Breast epithelium (tissue), 4 donors: ENCODE measurements around the gene SLC17A4. TPM values are rescaled to one million over a fixed set of nuclear protein-coding genes. Genes with fewer than 3 reads are reported as not detected.

ENCODE experiments used
- DNase-seq, 2 donors: peaks; one replicate each; pipeline ENCODE4 v3.0.0-alpha.2; 2019; ENCODE audit warnings: low spot score in 2 of 2
- H3K27ac ChIP-seq, 2 donors: fragments of 200-600 bp; sonication (generic) in 1 of 2; one replicate each; pipeline ENCODE4 v1.5.1; 2016 to 2019; ENCODE audit warnings: mild to moderate bottlenecking in 1 of 2
- H3K27me3 ChIP-seq, 2 donors: fragments of 200-600 bp; sonication (generic) in 1 of 2; one replicate each; pipeline versions ENCODE4 v1.5.1 to v1.6.0; 2017 to 2019; ENCODE audit warnings: control low read depth in 1 of 2, mild to moderate bottlenecking in 1 of 2
- H3K36me3 ChIP-seq: fragments of 200-600 bp; one replicate; pipeline ENCODE4 v1.5.1; 2019
- H3K4me1 ChIP-seq, 2 donors: fragments of 200-600 bp; sonication (generic); one replicate each; pipeline ENCODE4 v1.5.1; 2016 to 2019; ENCODE audit warnings: control low read depth in 1 of 2
- H3K4me3 ChIP-seq, 3 donors: fragments of 200-600 bp; sonication (generic); 1 replicate in 2 of 3; 2 replicates in 1 of 3; pipeline ENCODE4 v1.5.1; 2016 to 2019; ENCODE audit warnings: mild to moderate bottlenecking in 3 of 3, moderate library complexity in 2 of 3
- H3K9me3 ChIP-seq, 2 donors: fragments of 200-600 bp; sonication (generic) in 1 of 2; one replicate each; pipeline ENCODE4 v1.5.1; 2016 to 2019; ENCODE audit warnings: control low read depth in 1 of 2
- POLR2A ChIP-seq: fragments of 450-650 bp; IDR thresholded peaks from one replicate; pipeline ENCODE4 v1.6.1; 2016; ENCODE audit warnings: antibody characterized with exemption, mild to moderate bottlenecking, moderate library complexity
- POLR2AphosphoS5 ChIP-seq, 3 donors: sonication (generic); formaldehyde crosslinking; IDR thresholded peaks; one replicate each; pipeline ENCODE4 v1.6.1; 2017; ENCODE audit warnings: antibody characterized with exemption in 3 of 3
- intact Hi-C: fragments of 100-400 bp; cut with DNase I; formaldehyde crosslinking; loops from one replicate; pipeline ENCODE4 v1.15.1; 2023; ENCODE audit warnings: low total_unique reads
- total RNA-seq, 3 donors: library from RNA; depleted of rRNA; stranded (reverse); fragments of >200 nt; gene quantifications; one replicate each; pipeline ENCODE4 v1.1.0, GENCODE V29; 2016
- TF ChIP-seq, protein P1 (sequence below), 3 donors: fragments of 450-650 bp; IDR thresholded peaks; one replicate each; pipeline ENCODE4 v1.5.1; 2016 to 2017; ENCODE audit warnings: antibody characterized with exemption in 3 of 3, mild to moderate bottlenecking in 3 of 3, moderate library complexity in 3 of 3

Gene SLC17A4
- total RNA-seq, 3 donors from 2014 or later: 0.98 TPM; not detected in 2

DNA sequence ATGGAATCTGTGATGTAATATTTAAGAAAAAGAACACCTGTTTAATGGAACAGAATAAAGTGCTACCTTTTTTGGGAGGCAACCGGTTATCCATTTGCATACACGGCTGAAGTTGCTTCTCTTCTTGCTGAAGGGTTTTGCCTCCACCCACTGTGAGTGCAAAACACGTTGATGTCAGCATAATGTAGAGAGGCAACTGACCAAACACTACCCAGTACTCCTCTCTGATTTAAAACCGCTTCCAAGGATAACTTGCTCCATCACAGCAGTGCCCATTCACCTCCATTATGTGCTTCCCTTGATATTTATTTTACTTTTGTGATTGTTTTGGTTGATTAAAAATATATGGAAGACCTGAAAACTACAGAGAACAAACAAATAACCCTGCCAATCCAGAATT lies 75.9 kb downstream of the SLC17A4 start:
- Histone ChIP-seq H3K4me1 (no peaks in the 10 kb centered on the region), H3K4me3 (no peak overlapping the region), H3K27ac (no peak overlapping the region), H3K36me3 (no peaks in the 10 kb centered on the region), H3K27me3 (no peaks in the 10 kb centered on the region), H3K9me3 (no peaks in the 10 kb centered on the region)
- no peak for DNase-seq
- intact Hi-C loops: no loop called here
- no peak for TF ChIP-seq POLR2AphosphoS5 (IDR thresholded peaks at IDR 0.05)
- TF ChIP-seq, protein P1, sequence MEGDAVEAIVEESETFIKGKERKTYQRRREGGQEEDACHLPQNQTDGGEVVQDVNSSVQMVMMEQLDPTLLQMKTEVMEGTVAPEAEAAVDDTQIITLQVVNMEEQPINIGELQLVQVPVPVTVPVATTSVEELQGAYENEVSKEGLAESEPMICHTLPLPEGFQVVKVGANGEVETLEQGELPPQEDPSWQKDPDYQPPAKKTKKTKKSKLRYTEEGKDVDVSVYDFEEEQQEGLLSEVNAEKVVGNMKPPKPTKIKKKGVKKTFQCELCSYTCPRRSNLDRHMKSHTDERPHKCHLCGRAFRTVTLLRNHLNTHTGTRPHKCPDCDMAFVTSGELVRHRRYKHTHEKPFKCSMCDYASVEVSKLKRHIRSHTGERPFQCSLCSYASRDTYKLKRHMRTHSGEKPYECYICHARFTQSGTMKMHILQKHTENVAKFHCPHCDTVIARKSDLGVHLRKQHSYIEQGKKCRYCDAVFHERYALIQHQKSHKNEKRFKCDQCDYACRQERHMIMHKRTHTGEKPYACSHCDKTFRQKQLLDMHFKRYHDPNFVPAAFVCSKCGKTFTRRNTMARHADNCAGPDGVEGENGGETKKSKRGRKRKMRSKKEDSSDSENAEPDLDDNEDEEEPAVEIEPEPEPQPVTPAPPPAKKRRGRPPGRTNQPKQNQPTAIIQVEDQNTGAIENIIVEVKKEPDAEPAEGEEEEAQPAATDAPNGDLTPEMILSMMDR (IDR thresholded peaks at IDR 0.05): no peak
- TF ChIP-seq POLR2A: no peak

Other genes with a start within 250 kb of the SLC17A4 start
- gene SCGN, start 102.5 kb upstream of the SLC17A4 start, total RNA-seq: under 1 TPM in 2 of 3 donors, not detected in 1; 0.59 to 0.80 TPM
- not detected for gene SLC17A1, start 77.3 kb downstream of the SLC17A4 start, total RNA-seq
- gene SLC17A3, start 119.5 kb downstream of the SLC17A4 start, total RNA-seq: not detected
- gene SLC17A2, start 175.9 kb downstream of the SLC17A4 start, total RNA-seq: not detected
- gene TRIM38, start 208.1 kb downstream of the SLC17A4 start, total RNA-seq: 10 to 100 TPM; 11.8 to 16.2 (median 12.1) TPM